Loucy (cell line): Measurements from ENCODE around the gene PABPN1L.
"Not testable (repeated sequence)": the region's sequence is repeated elsewhere in the genome, so short reads cannot be mapped to it uniquely, and the experiment has no call there.

Experiments used
- H2AFZ ChIP-seq: fragments of 200-600 bp; sonication (generic); 2 replicates; pipeline ENCODE4 v1.6.0; 2016; ENCODE audit warnings: antibody characterized with exemption, mild to moderate bottlenecking, low read length, moderate library complexity
- H3F3A ChIP-seq: fragments of 200-600 bp; 2 replicates; pipeline ENCODE4 v1.6.0; 2016; ENCODE audit warnings: antibody characterized with exemption, low read depth, mild to moderate bottlenecking
- H3K27me3 ChIP-seq: fragments of 200-600 bp; sonication (generic); 2 replicates; pipeline ENCODE4 v1.6.1; 2014; ENCODE audit warnings: low read length, mild to moderate bottlenecking; ENCODE audit not compliant: insufficient read depth, poor library complexity, severe bottlenecking
- H3K36me3 ChIP-seq: fragments of 200-600 bp; sonication (generic); 2 replicates; pipeline ENCODE4 v1.6.1; 2016; ENCODE audit warnings: low read length; ENCODE audit not compliant: insufficient read depth
- H3K4me1 ChIP-seq: fragments of 200-600 bp; sonication (generic); 2 replicates; pipeline ENCODE4 v1.5.1; 2014; ENCODE audit warnings: low read length, mild to moderate bottlenecking; ENCODE audit not compliant: insufficient read depth, poor library complexity, severe bottlenecking
- H3K4me2 ChIP-seq: fragments of 200-600 bp; sonication (generic); 2 replicates; pipeline ENCODE4 v1.6.0; 2014; ENCODE audit warnings: antibody characterized with exemption, low read length, low read depth, mild to moderate bottlenecking; ENCODE audit not compliant: poor library complexity, severe bottlenecking
- H3K4me3 ChIP-seq: fragments of 200-600 bp; sonication (generic); 2 replicates; pipeline ENCODE4 v1.5.1; 2014; ENCODE audit warnings: low read length, mild to moderate bottlenecking, mixed read lengths; ENCODE audit not compliant: poor library complexity, severe bottlenecking
- H3K79me2 ChIP-seq: fragments of 200-600 bp; sonication (generic); 2 replicates; pipeline ENCODE4 v1.6.1; 2014; ENCODE audit warnings: low read length; ENCODE audit not compliant: insufficient read depth
- H3K9ac ChIP-seq: fragments of 200-600 bp; sonication (generic); 2 replicates; pipeline ENCODE4 v1.6.0; 2014; ENCODE audit warnings: mild to moderate bottlenecking, low read depth, low read length, moderate library complexity; ENCODE audit not compliant: poor library complexity, severe bottlenecking
- H3K9me2 ChIP-seq: fragments of 200-600 bp; sonication (generic); replicated peaks from 2 replicates; pipeline ENCODE4 v1.6.1; 2016; ENCODE audit warnings: low read depth, low read length, mixed read lengths
- H3K9me3 ChIP-seq: fragments of 200-600 bp; sonication (generic); 2 replicates; pipeline ENCODE4 v1.6.1; 2014; ENCODE audit warnings: mild to moderate bottlenecking, antibody characterized with exemption, low read length, low read depth; ENCODE audit not compliant: insufficient read depth
- H4K20me1 ChIP-seq: fragments of 200-600 bp; sonication (generic); 2 replicates; pipeline ENCODE4 v1.6.0; 2014; ENCODE audit warnings: antibody characterized with exemption, low read length, mild to moderate bottlenecking; ENCODE audit not compliant: insufficient read depth, poor library complexity, severe bottlenecking
- EZH2phosphoT487 ChIP-seq: fragments of 200-600 bp; IDR thresholded peaks from 2 replicates; pipeline ENCODE4 v1.6.1; 2018; ENCODE audit warnings: antibody characterized with exemption, mild to moderate bottlenecking, moderate library complexity, borderline replicate concordance
- TF ChIP-seq, protein P1 (sequence below): fragments of 200-600 bp; sonication (generic); conservative IDR thresholded peaks from 2 replicates; pipeline ENCODE4 v1.5.1; 2014; ENCODE audit warnings: mild to moderate bottlenecking, antibody characterized with exemption, low read length

Gene PABPN1L

DNA sequence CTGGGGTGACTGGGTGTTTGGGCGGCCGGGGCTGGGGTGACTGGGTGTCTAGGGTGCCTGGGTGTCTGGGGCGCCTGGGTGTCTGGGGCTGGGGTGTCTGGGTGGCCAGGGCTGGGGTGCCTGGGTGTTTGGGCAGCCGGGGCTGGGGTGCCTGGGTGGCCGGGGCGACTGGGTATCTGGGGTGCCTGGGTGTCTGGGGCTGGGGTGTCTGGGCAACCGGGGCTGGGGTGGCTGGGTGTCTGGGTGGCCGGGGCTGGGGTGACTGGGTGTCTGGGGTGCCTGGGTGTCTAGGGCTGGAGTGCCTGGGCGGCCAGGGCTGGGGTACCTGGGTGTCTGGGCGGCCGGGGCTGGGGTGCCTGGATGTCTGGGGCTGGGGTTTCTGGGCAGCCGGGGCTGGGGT is 41.3 kb downstream of the PABPN1L start:
- Histone ChIP-seq H3F3A (no peaks in the 10 kb centered on the region), H3K4me2 (no peak overlapping the region), H3K27me3 (no peaks in the 10 kb centered on the region), H4K20me1 (no peaks in the 10 kb centered on the region), H3K9me2 (no peaks in the 10 kb centered on the region), H3K36me3 (no peaks in the 10 kb centered on the region), H2AFZ (no peak overlapping the region), H3K79me2 (no peaks in the 10 kb centered on the region), H3K9ac (no peak overlapping the region), H3K9me3 (no peaks in the 10 kb centered on the region), H3K4me3 (no peak overlapping the region), H3K4me1 (no peaks in the 10 kb centered on the region)
- TF ChIP-seq, protein P1, sequence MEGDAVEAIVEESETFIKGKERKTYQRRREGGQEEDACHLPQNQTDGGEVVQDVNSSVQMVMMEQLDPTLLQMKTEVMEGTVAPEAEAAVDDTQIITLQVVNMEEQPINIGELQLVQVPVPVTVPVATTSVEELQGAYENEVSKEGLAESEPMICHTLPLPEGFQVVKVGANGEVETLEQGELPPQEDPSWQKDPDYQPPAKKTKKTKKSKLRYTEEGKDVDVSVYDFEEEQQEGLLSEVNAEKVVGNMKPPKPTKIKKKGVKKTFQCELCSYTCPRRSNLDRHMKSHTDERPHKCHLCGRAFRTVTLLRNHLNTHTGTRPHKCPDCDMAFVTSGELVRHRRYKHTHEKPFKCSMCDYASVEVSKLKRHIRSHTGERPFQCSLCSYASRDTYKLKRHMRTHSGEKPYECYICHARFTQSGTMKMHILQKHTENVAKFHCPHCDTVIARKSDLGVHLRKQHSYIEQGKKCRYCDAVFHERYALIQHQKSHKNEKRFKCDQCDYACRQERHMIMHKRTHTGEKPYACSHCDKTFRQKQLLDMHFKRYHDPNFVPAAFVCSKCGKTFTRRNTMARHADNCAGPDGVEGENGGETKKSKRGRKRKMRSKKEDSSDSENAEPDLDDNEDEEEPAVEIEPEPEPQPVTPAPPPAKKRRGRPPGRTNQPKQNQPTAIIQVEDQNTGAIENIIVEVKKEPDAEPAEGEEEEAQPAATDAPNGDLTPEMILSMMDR, result no peak
- no peak for TF ChIP-seq EZH2phosphoT487

GRCh38 chr16:88824256-88825077 is 42.0 kb downstream of the PABPN1L start:
- H4K20me1 ChIP-seq, result no peaks in the 10 kb centered on the region
- no peak overlapping the region for H3K4me3 ChIP-seq
- H2AFZ ChIP-seq, result no peak overlapping the region
- TF ChIP-seq, protein P1, result no peak
- H3K9me3 ChIP-seq, result no peaks in the 10 kb centered on the region
- no peak overlapping the region for H3K9ac ChIP-seq
- H3K79me2 ChIP-seq, result no peaks in the 10 kb centered on the region
- no peaks in the 10 kb centered on the region for H3K4me1 ChIP-seq
- H3K27me3 ChIP-seq, result no peaks in the 10 kb centered on the region
- no peaks in the 10 kb centered on the region for H3F3A ChIP-seq
- H3K36me3 ChIP-seq, result no peaks in the 10 kb centered on the region
- H3K4me2 ChIP-seq, result no peak overlapping the region
- H3K9me2 ChIP-seq, result no peaks in the 10 kb centered on the region

- not testable (repeated sequence) for H3K9me3 ChIP-seq, H3F3A ChIP-seq, H2AFZ ChIP-seq, H3K27me3 ChIP-seq, H3K4me2 ChIP-seq, H3K4me1 ChIP-seq, H3K9ac ChIP-seq, H3K79me2 ChIP-seq, H3K9me2 ChIP-seq, H4K20me1 ChIP-seq, H3K4me3 ChIP-seq, H3K36me3 ChIP-seq
Observed at GRCh38 chr16:88823646-88824045, 42.8 kb downstream of the PABPN1L start.
